HG03342 (cell line): ENCODE data around the gene SHLD1.
A peak's percentile ranks its signal among the peaks of the same experiment; 100 is the strongest.

Experiments
- ATAC-seq: cut with Tn5 transposase; IDR thresholded peaks from one replicate; pipeline ENCODE4 v1.9.1; 2021; ENCODE audit warnings: mild to moderate bottlenecking, moderate library complexity; ENCODE audit not compliant: unreplicated experiment

The SHLD1 gene

DNA sequence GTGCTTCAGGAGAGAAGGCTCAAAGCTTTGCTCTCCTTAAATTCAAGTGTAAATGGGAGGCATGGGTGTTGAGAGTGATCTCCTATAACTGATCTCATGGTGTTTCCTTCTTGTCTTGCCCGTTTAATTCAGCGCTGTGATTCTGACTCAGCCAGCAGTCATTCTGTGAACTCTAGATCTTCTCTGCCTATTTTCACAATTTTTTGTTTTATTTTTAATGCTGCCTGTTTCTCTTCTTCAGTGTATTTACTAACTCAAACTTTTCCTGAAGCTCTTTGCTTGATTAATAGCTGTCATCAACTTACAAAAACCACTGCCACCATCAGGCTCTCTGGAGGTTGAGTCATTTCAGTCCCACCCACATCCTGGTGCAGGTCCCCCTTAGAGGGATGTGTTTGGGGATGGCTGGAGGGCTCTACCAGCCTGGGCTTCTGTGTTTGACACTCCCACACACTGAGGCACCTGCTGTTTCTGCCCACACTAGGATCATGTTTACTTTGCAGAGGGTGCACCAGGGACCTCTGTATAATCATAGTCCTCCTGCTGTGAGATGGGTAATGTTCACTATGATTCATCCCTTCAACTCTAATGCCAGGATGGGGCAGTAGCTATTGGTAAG lies 94.0 kb downstream of the SHLD1 start:
- peak; percentile 88 for ATAC-seq

DNA sequence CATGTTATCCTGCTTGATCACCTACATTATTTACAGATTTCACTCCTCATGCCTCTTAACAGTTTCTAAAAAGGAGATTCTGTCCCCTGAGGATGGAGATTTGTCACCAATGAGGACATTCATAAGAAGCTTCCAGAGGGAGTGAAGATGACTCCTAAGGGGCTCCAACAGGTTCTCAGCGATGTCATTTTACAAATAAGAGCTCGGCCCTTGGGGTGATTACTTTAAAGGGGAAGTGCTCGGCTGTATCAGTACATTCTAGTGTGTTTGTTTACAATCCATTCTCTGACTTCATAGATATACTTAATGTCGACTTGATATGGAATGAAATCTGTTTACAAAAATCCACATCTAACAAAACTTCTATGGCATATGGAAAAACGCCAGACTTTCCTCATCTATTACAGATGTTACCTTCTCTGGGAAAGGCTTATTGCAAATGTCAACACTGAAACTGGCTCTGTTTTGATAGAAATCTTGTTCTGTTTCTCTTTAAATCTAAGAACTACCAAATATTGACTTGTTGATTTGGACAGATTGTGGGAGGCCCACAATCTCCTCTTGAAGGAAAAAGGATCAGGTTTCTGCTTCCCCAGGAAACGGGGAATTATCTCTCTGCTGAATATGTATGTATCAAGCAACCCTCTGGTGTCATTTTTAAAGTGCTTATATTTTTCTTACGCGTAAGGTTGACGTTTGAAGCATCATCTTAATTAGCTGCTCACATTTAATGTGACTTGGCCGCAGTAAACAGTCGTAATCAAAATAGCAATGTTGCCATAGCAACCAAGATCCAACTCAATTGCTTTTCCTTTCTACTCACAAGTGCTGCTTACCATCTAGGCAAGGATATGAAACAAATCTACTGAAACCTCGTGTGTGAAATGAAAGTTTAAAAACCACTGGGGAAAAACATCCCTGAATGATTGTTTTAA lies 95.7 kb downstream of the SHLD1 start:
- no peak for ATAC-seq

GRCh38 chr20:5848711-5849505 lies 98.7 kb downstream of the SHLD1 start:
- no peak for ATAC-seq

GRCh38 chr20:5855939-5856338 lies 105.7 kb downstream of the SHLD1 start:
- ATAC-seq = no peak

GRCh38 chr20:5859608-5860007 lies 109.4 kb downstream of the SHLD1 start:
- no peak for ATAC-seq

GRCh38 chr20:5862703-5863039 lies 112.5 kb downstream of the SHLD1 start:
- ATAC-seq = no peak

GRCh38 chr20:5863040-5863833 lies 113.0 kb downstream of the SHLD1 start:
- no peak for ATAC-seq

DNA sequence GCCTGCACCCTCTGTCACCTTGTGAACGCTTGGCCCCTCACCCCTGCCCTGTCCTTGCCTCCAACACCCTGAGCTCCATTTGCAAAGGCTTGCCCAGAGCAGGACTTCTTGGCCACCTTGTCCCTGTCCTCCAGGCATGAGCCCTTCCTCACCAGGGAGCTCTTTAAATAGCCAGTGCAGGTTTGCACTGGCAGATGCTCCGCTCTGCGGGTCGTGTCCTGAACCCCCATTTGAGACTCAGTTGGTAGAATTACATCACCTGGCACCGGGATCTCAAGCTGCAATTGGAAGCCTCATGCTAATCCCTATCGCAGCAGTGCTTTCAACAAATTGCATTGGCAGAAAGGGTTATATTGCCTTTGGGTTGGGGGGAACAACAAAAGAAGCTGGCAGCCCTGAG lies 114.2 kb downstream of the SHLD1 start:
- no peak for ATAC-seq

DNA sequence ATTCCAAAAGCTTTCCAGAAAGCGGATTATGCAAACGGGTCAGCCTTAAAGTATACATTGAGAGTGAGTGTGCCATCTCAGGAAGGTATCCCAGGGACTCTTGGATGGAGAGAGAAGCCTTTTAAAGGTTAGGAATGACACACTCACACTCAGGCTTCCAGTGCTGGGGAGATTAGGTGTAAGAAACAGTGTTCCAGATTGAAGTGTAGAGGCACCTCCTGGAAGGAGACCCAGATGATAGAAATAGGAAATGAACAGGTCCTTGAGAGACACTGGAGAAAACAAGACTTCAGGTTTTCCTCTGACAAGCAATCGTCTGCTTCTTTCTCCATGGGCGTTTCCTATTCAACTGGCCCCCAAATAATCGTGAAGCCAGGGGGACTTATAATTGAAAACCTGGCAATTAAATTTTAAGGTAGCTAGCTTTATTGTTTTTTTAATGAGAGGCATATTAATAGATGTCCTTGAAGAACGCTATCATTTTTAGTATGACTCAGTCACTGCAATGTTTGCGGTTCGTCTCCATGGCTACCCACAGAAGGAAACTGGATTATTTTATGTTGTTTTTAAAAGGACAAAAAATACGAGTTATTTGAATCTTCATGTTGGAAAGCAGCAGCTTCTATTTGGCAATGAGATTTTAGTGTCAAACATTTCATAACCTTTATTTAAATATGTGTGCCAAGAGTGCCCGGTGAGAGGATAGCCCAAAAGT lies 114.8 kb downstream of the SHLD1 start:
- no peak for ATAC-seq

DNA sequence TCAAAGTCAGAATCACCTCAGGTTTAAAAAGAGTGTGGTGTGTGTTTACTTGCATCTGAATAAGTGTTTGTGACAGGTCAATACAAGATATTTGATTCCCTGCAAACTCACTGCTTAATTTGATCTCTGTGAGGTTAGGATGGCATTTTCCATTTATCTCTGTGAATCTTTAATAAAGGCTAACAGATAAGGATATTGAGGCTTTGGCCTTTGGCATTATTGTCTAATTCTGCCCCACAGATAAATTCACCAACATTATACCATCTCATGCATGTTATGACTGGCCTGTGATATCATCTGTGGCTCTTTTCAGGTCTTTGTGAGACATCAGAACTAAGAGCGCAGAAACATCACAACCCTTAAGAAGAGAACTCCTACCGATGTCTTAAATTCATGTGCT lies 115.4 kb downstream of the SHLD1 start:
- no peak for ATAC-seq

DNA sequence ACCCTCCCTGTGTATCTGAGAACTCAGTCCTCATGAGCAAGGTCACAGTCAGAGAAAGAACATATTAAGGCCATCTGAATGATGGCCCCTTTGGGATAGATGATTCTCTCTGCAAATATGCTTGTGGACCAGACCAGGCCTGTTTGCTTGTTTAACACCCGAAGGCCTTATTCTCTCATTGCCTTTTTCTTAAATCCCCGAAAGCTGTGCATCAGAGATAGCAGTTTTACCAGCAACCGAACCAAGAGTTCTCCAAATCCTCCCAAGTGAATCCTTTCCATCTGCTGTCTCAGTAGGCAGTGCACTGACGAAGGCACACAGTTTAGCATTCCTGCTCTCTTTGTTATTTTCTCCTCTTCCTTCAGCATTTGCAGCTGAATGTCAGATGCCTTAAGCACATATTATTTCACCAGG lies 120.4 kb downstream of the SHLD1 start:
- ATAC-seq = no peak

DNA sequence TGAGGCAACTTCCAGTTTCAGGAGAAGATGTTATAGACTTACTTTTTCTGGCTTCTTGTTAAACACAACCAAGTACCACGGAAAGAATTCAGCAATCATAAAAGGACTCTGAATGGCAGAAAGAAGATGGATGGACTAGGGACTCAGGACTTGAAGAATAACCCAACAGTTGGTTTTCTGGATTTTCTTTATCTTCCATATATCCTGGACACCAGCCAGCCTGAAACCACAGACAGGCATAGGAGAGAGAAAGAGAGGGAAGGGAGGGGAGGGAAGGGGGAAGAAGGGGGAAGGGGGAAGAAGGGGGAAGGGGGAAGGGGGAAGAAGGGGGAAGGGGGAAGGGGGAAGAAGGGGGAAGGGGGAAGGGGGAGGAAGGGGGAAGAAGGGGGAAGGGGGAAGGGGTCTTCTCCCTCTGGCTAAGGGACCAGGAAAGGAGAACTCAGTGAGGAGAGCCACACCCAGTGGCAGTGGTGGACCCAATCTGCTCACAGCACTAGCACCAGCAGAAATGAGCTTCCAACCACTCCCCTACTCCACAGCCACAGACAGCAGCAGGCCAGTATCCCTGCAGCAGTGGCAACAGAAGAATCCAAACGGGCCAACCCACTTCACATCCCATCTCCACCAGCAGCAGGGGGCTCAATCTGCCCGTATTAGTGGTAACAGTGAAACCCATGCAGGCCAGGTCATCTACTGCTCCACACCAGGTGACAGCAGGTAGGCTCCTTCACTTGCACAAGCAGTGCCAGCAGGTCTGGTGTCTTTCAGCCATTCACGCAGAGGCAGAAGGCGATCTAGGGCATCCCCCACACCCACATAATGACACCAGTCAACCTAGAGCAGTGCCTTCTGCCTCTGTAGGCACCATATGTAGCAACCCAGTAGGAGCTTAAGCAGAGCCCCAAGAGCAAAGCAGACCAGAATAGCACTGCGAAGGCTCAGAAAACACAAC lies 121.5 kb downstream of the SHLD1 start:
- no peak for ATAC-seq

- no peak for ATAC-seq
These were observed 126.9 kb downstream of the SHLD1 start for GRCh38 chr20:5877128-5877527.

DNA sequence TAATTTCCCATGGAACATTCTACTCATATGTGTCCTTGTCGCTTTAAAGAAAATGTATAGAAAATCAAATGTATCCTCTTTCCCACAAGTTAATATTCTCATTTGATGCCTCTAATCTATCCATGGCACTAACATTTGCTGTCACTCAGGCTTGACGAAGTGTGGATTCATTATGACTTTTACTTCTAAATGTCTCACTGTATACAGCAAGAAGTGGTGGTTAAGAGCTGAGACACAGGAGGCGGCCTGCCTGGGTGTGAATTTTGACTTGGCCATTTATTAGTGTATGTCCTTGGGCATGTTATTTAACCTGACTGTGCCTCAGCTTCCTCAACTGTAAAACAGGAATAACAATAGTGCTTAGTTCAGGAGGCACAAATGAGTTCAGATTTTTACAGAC lies 130.1 kb downstream of the SHLD1 start:
- ATAC-seq = no peak

DNA sequence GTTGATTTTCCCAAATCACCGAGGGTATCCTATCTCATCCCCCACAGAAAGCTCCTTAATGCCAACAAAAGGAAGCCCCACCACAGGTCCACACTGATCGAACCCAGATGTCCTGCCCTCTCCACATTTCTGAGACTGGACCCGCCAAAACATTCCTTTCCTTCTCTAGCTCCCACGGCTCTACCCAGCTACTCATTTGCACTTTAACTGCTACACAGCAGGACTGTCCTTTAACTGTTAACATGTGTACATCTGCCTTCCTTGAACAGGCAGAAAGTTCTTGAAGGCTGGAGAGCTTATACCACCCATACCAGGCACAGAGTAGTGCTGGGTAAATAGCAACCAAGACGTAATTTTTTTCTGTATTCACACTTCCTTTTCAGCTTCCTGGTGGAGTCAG lies 131.5 kb downstream of the SHLD1 start:
- ATAC-seq = no peak

- no peak for ATAC-seq
These were observed 132.0 kb downstream of the SHLD1 start for GRCh38 chr20:5882166-5882565.

- no peak for ATAC-seq
These were observed 134.5 kb downstream of the SHLD1 start for GRCh38 chr20:5884465-5885335.

DNA sequence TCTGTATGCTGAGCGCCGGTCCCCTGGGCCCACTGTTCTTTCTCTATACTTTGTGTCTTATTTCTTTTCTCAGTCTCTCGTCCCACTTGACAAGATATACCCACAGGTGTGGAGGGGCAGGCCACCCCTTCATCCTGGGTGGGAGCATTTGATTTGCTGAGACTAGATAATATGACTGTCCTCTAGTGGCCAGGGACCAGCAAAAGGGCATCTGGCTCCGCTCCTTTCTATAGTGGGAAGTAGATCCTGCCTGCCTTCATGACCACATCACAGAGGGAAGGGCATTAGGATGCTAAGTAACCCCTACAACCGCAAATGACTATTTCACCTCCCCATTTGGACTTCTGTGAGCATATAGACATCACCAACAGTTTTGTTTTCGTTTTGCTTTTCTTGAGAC lies 135.7 kb downstream of the SHLD1 start:
- ATAC-seq = no peak
